T-helper 1 cell treated with Interleukin-12 subunit alpha and Interleukin-12 subunit beta and Interleukin-4 antibody, amounts not matched to agents 30 ng/mL and 1 ng/mL, for 36 hours (primary cell): ENCODE results near the gene TTLL3. TPM values are rescaled to one million over a fixed set of nuclear protein-coding genes. Genes with fewer than 3 reads are reported as not detected.
"Not testable (repeated sequence)": the region's sequence is repeated elsewhere in the genome, so short reads cannot be mapped to it uniquely, and the experiment has no call there.

Source experiments
- intact Hi-C: fragments of 100-400 bp; cut with micrococcal nuclease; formaldehyde crosslinking; loops from one replicate; pipeline ENCODE4 v1.15.1; 2024
- total RNA-seq: library from RNA; stranded (reverse); gene quantifications from 2 replicates; pipeline ENCODE4 v1.2.3, GENCODE V29; 2022

TTLL3 gene
- total RNA-seq: 46.7 and 51.4 TPM in 2 replicates

- intact Hi-C loops: loop anchor here (1.0 to 2.0 kb wide), 4 partner anchors 17 to 79 kb away; partner anchors contain the start of genes ARPC4, BRPF1, OGG1 and RPUSD3
Observed at GRCh38 chr3:9809615-9810432, at the start of gene TTLL3. Gene TTLL3, plus strand, starts transcription at chr3:9810262. Its CDS starts 400 bp downstream, at chr3:9810662.

GRCh38 chr3:9760779-9761505 is 49.1 kb upstream of the TTLL3 start:
- intact Hi-C loops: no loop called here

GRCh38 chr3:9761919-9762318 is 48.1 kb upstream of the TTLL3 start:
- intact Hi-C loops: no loop called here

- intact Hi-C loops: no loop called here
Observed at GRCh38 chr3:9762871-9763270, 47.2 kb upstream of the TTLL3 start.

GRCh38 chr3:9765865-9766264 is 44.2 kb upstream of the TTLL3 start:
- intact Hi-C loops: no loop called here

- intact Hi-C loops: no loop called here
Observed at GRCh38 chr3:9767418-9767817, 42.6 kb upstream of the TTLL3 start.

GRCh38 chr3:9768141-9768775 is 41.8 kb upstream of the TTLL3 start:
- intact Hi-C loops: no loop called here

GRCh38 chr3:9769012-9769411 is 41.0 kb upstream of the TTLL3 start:
- intact Hi-C loops: loop anchor here (1.0 kb wide), 1 partner anchor 19 kb away; no protein-coding TSS in a partner anchor

GRCh38 chr3:9769426-9770275 is 40.4 kb upstream of the TTLL3 start, which contains the start of gene CAMK1:
Gene CAMK1, minus strand, starts transcription at chr3:9769947. Its CDS starts 2,198 bp downstream, at chr3:9767749.
- intact Hi-C loops: loop anchor here (1.0 kb wide), 3 partner anchors 10 to 23 kb away; partner anchors contain the start of gene TADA3

- intact Hi-C loops: loop anchor here (1.0 kb wide), 2 partner anchors 9 to 22 kb away; partner anchors contain the start of gene TADA3
Observed at GRCh38 chr3:9770276-9770812, 39.7 kb upstream of the TTLL3 start.

GRCh38 chr3:9771007-9771406 is 39.1 kb upstream of the TTLL3 start:
- intact Hi-C loops: not testable (repeated sequence)

GRCh38 chr3:9776896-9777693 is 33.0 kb upstream of the TTLL3 start:
- intact Hi-C loops: no loop called here

GRCh38 chr3:9777694-9778021 is 32.4 kb upstream of the TTLL3 start:
- intact Hi-C loops: no loop called here

- intact Hi-C loops: loop anchor here (1.0 kb wide), 1 partner anchor 8 kb away; no protein-coding TSS in a partner anchor
Observed at GRCh38 chr3:9778143-9779074, 31.7 kb upstream of the TTLL3 start.

- intact Hi-C loops: loop anchor here (1.0 kb wide), 1 partner anchor 9 kb away; no protein-coding TSS in a partner anchor
Observed at GRCh38 chr3:9779075-9779593, 30.9 kb upstream of the TTLL3 start.

GRCh38 chr3:9779721-9780457 is 30.2 kb upstream of the TTLL3 start:
- intact Hi-C loops: loop anchor here (1.0 kb wide), 2 partner anchors 10 to 12 kb away; partner anchors contain the start of gene TADA3

- intact Hi-C loops: loop anchor here (1.0 kb wide), 1 partner anchor 12 kb away; the partner anchor contains the start of gene TADA3
Observed at GRCh38 chr3:9780458-9780812, 29.6 kb upstream of the TTLL3 start.
